GM20000 (cell line): ENCODE data around the gene SLC5A8.

ENCODE experiments used
- DNase-seq: peaks from one replicate; pipeline ENCODE4 v3.0.0; 2012; ENCODE audit warnings: low spot score
- TF ChIP-seq, protein P1 (sequence below): IDR thresholded peaks from 2 replicates; pipeline ENCODE4 v1.5.1; 2012; ENCODE audit warnings: mild to moderate bottlenecking, control low read depth; ENCODE audit errors: extremely low read depth, missing control alignments

SLC5A8 gene

DNA sequence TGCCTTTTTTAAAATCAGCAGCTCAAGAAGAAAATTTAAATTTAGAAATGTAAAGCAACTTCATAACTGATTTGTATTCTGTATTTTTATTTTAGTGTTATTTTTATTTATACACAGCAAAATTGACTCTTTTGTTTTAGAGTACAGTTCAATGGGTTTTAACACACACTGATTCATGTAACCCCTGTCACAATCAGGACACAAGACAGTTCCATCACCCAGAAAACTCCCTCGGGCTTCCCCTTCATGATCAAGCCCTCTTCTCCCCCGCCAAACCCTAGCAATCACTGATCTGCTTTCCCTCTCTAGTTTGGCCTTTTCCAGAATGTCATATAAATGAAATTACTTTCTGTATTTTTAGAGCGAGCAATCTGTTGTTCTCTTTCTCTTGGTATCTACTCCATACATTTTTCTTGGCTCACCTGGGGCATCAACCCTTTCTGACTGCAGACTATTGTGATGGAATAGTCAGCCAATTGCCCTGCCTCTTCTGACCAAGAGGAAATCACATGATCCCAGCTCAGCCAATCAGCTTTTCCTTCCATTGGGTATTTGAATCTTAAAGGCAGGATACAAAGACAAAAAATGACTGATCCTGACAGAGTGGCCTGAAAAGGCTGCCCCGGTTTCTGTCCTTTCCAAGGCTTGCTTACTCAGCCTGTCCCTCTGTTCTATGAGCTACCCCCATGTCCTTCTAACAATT lies 5.3 kb downstream of the SLC5A8 start:
- no peak for DNase-seq
- TF ChIP-seq, protein P1, sequence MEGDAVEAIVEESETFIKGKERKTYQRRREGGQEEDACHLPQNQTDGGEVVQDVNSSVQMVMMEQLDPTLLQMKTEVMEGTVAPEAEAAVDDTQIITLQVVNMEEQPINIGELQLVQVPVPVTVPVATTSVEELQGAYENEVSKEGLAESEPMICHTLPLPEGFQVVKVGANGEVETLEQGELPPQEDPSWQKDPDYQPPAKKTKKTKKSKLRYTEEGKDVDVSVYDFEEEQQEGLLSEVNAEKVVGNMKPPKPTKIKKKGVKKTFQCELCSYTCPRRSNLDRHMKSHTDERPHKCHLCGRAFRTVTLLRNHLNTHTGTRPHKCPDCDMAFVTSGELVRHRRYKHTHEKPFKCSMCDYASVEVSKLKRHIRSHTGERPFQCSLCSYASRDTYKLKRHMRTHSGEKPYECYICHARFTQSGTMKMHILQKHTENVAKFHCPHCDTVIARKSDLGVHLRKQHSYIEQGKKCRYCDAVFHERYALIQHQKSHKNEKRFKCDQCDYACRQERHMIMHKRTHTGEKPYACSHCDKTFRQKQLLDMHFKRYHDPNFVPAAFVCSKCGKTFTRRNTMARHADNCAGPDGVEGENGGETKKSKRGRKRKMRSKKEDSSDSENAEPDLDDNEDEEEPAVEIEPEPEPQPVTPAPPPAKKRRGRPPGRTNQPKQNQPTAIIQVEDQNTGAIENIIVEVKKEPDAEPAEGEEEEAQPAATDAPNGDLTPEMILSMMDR = no peak

DNA sequence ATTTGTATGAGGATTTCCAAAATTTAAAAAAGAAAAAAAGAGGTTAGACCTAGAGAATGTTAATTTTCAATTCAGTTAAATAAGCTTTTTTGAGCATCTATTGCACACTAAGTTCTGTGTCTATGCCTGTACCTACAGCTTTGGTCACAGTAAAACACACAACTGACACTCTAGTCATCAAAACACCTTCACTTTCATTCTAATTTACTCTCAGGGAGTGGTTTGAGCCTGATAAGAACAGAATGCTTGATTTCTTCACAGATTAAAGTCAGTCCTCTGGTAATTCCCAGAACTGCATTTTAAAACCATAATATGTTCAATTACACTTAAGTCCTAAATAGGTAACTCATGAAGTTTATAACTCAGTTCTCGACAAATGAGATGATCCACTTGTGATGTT lies 9.2 kb downstream of the SLC5A8 start:
- no peak for DNase-seq
- TF ChIP-seq, protein P1 = no peak

DNA sequence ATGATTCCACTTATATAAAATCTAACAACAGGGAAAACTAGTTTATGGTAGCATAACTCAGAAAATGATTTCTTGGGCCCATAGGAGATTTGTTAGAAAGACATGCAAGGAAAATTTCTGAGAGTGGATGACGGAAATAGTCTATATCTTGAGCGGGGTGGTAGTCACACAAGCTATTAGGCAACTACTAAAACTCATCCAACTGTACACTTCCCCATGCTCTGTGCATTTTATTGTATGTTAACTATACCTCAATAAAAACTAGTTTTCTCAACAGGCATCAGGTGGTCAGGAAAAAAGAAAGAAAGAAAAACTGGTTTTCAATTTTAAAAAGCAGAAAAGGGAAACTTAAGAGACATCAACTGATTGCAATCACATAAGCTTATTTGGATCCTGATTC lies 9.9 kb downstream of the SLC5A8 start:
- DNase-seq = no peak
- TF ChIP-seq, protein P1 = no peak

DNA sequence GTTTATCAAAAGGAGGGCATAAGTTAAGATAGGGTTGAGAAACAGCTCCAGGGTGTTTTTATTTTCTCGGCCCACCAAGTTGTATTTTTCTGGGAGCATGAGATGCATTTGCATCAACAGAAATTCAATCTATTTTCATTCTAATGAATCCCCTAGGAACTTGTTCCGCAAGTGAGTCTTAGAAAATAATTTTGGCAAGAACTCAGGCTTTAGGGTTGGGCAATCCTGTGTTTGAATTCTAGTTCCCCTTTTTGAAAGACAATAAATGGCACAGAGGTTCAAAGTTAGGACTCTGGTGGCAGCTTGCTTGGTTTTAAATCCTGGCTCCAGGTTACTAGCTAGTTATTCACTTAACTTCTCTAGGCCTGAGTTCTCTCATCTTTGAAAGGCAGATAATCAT lies 23.7 kb downstream of the SLC5A8 start:
- DNase-seq = no peak

DNA sequence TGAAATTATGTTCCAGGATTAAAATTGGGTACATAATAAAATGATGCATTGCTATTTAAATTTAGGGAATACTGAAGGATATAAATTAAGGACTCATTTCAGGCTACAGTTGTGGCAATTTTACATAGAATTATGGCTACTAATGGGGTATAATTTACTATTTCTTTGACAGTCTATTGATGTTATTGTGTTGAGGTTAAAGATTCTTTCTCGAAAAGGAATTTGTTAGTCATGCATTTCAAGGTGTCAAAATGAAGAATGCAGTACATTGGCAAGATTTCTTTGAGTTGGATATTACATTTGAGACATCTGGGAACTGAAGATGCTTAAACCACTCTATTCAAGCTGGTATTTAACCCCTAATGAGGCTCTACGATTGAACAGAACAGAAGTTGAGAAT lies 28.3 kb downstream of the SLC5A8 start:
- TF ChIP-seq, protein P1 = no peak
- DNase-seq = no peak

More for the DNA sequence above, 23.7 kb downstream of the SLC5A8 start:
- TF ChIP-seq, protein P1 = no peak

DNA sequence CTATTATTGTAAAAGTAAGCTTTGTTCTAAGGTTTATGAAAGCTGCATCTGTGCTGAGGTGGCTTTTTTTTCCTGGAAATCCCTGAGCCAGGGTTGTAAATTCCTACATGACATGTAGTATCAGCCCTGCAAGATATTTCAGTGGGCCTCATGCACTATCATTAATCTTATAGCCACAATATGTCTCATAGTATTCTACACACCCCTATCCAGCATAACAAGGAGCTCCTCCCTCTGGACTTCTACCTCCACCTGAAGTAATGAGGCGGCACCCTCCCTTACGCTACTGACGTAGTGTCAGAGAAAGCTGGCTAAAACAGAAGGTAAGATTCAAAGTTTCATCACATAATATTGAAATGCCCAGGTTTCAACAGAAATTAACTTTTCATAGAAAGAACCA lies 35.5 kb downstream of the SLC5A8 start:
- TF ChIP-seq, protein P1 = no peak
- DNase-seq = no peak

DNA sequence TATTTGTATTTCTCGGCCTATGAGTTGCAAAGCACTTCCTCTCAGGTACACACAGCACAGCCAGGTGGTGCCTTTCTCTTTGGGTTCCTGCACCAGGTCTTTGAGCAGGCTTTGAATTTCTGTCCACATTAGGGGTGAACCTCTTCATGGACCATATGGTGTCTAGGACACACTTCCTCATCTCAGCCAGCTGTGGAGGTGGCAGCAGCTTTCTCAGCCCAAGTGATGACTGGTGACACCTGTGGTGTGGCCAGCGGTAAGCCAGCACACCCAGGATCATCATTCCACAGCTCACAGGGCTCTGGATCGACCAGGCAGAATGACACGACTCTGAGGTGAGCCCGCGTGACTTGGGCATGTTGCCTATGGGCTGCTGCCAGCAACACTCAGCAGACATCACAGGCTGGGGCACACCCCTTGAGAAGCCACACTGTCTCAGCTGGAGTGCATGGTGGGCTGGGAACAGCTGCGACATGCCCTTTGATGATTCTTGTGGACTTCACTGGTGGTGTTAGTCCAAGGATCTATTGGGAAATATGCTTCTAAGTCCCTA lies 36.8 kb downstream of the SLC5A8 start:
- TF ChIP-seq, protein P1 = no peak
- DNase-seq = no peak
